ENCODE results near the gene CDX1. TPM values are rescaled to one million over a fixed set of nuclear protein-coding genes. Genes with fewer than 3 reads are reported as not detected.

CDX1 gene
- total and polyA plus RNA-seq, 2 of the 8 experiments (the other 6 are each of a cell fraction or from before 2014, with no cell fraction given): not detected

- Histone ChIP-seq H3K27me3 (replicated peaks in 1 of 4; ENCODE audit: control insufficient read depth in 3 of 4, extremely low read depth in 1 of 4, insufficient read depth in 3 of 4, low read length in 3 of 4) (no peaks in the 10 kb centered on the region; a peak in 3 of 7 replicates), H2AK5ac (ENCODE audit: low read depth, low read length) (peak overlapping the region; percentile 82; the same call in 1 of the 2 replicates), H2BK120ac (replicated peaks; ENCODE audit: low read depth, low read length) (no peak overlapping the region), H4K8ac (ENCODE audit: extremely low read depth, insufficient read depth, low read length) (no peak overlapping the region), H2BK12ac (ENCODE audit: low read depth, low read length) (peak overlapping the region; percentile 99), H4K5ac (ENCODE audit: insufficient read length, low read depth, low read length) (no peak overlapping the region), H3K14ac (ENCODE audit: insufficient read length) (no peak overlapping the region), H3K4me1 (replicated peaks in 1 of 4; ENCODE audit: control insufficient read depth in 3 of 4, insufficient read depth in 4 of 4, low read length in 3 of 4) (peaks cover 4 to 42% (median 32%) of the 10 kb centered on the region in 4 experiments), H3K56ac (replicated peaks; ENCODE audit: insufficient read length, low read depth, low read length) (no peak overlapping the region), H3K23ac (ENCODE audit: insufficient read length) (no peak overlapping the region), H3K4ac (replicated peaks; ENCODE audit: insufficient read length, low read depth, low read length) (no peak overlapping the region), H3K27ac (ENCODE audit: low read depth, low read length) (no peak overlapping the region), H4K91ac (replicated peaks; ENCODE audit: insufficient read length, low read length) (no peak overlapping the region), H3K9me3 (ENCODE audit: insufficient read depth in 2 of 2, low read depth in 1 of 2, low read length in 1 of 2) (no peaks in the 10 kb centered on the region), H3K9ac (replicated peaks in 1 of 4; ENCODE audit: extremely low read depth in 1 of 4, low read depth in 3 of 4, low read length in 3 of 4) (no peak overlapping the region), H2BK5ac (ENCODE audit: low read depth, low read length) (peak overlapping the region; percentile 85), H2AFZ (ENCODE audit: low read length) (no peak overlapping the region), H3K4me2 (ENCODE audit: insufficient read depth in 1 of 2, low read depth in 2 of 2, low read length in 2 of 2) (peak overlapping the region; percentile 28 to 42; a peak in 2 of 4 replicates), H3K23me2 (ENCODE audit: low read depth, low read length) (no peaks in the 10 kb centered on the region), H3K18ac (ENCODE audit: extremely low read depth, low read length) (no peak overlapping the region; the same call in 1 of the 2 replicates), H3K36me3 (ENCODE audit: control insufficient read depth in 2 of 4, insufficient read depth in 4 of 4, low read length in 3 of 4) (no peaks in the 10 kb centered on the region), H2BK20ac (ENCODE audit: low read length) (no peak overlapping the region), H3K79me2 (ENCODE audit: control insufficient read depth in 1 of 2, insufficient read depth in 2 of 2, low read length in 2 of 2) (no peaks in the 10 kb centered on the region), H3K4me3 (ENCODE audit: extremely low read depth in 1 of 4, insufficient read depth in 2 of 4, low read depth in 3 of 4, low read length in 4 of 4) (no peak overlapping the region), H3K79me1 (ENCODE audit: low read depth, low read length) (no peaks in the 10 kb centered on the region), H2BK15ac (ENCODE audit: low read length) (peak overlapping the region; percentile 81; the same call in 1 of the 2 replicates), H4K20me1 (replicated peaks in 1 of 2; ENCODE audit: control insufficient read depth in 1 of 2, insufficient read depth in 2 of 2, low read length in 2 of 2) (no peaks in the 10 kb centered on the region)
- TF ChIP-seq FOSL1 (IDR thresholded peaks at IDR 0.05; ENCODE audit: insufficient read depth, low read depth, low read length): no peak
- TF ChIP-seq TEAD4 (IDR thresholded peaks at IDR 0.05; ENCODE audit: low read depth, low read length): 0 out of 2 replicates have a peak, but pooled peaks have one; percentile 28
- WGBS, 2 experiments (ENCODE audit: extremely low coverage in 1 of 2, insufficient coverage in 1 of 2, insufficient read length in 1 of 2, insufficient replicate concordance in 2 of 2, low coverage in 1 of 2, low lambda C conversion rate in 2 of 2, missing lambda C conversion rate in 1 of 2): 68% methylated on average over 6 of the region's 6 CpGs; no CpG with 5 or more reads in 1 of the 2 experiments
- DNase-seq (ENCODE audit: low read depth in 1 of 2, low spot score in 2 of 2): no peak
- ChIA-PET POLR2A (ENCODE audit: partially characterized antibody) (interaction anchor here (1.7 to 2.2 kb wide), 3 partner anchors 10 to 20 kb away, joined by 4 to 14 read pairs (median 9); partner anchors contain the start of gene PDGFRB), CTCF (ENCODE audit: partially characterized antibody) (interaction anchor here (0.8 to 13.1 kb wide), 14 partner anchors 11 to 210 kb away, joined by 3 to 188 read pairs (median 4); partner anchors contain the start of gene PDGFRB)
- FAIRE-seq: no peak
Measured at GRCh38 chr5:150139334-150139733, 27.2 kb upstream of the CDX1 start.

All from H1 (cell line).